Superior temporal gyrus (tissue), 1 donor: ENCODE measurements around the gene FHIT.

Source experiments
- DNase-seq: peaks from one replicate; pipeline ENCODE4 v3.0.0-alpha.2; 2016; ENCODE audit errors: extremely low spot score

The FHIT gene

DNA sequence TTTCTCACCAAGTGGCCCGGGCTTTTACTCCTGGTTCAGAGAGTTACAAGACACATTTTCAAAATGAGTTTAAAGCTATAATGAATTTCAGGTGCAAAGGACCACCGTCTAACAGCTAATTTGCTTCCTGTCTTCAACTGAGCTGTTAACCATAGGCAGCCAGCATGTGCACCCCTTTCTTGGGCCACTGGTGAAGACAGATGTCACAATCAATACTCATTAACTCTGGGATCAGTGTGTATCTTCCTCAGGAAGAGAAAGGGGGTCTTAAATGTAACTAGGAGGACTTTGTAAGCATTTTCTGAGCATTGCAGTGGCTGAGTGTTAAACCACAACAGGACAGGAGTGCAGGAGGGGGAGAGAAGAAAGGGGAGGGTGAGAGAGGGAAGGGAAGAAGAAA lies 1450.8 kb downstream of the FHIT start:
- DNase-seq, result no peak

DNA sequence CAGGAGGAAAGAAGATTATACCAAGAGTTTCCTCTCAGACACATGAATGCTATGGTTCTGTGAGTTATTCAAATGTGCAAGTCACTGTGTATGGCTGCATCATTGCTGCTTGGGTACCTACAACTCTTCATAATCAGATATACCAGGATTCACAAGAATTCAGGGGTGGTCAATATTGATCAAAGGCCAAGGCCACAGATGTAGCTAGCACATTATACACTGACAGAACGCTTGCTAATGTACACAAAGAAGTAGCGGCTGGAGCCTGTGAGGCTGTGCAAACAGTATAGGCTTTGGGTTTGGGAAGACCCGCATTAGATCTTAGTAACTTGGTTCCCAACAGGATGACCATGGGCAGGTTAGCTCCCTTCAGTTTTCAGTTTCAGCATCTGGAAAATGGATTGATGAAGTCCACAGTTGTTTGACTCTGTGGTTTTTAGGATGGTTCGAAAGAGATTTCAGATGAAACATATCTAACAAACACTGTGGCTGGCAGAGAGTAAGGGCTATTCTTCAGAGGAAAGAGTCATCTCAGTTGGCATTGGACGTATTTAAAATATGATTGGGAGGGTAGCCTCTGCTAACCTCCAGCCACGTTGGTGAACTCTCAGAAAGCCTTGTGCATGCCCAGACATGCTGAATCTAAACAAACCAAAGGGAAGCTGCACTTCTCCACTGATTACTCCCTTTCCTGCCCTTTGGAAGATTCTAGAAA lies 1452.7 kb downstream of the FHIT start:
- DNase-seq, result no peak

DNA sequence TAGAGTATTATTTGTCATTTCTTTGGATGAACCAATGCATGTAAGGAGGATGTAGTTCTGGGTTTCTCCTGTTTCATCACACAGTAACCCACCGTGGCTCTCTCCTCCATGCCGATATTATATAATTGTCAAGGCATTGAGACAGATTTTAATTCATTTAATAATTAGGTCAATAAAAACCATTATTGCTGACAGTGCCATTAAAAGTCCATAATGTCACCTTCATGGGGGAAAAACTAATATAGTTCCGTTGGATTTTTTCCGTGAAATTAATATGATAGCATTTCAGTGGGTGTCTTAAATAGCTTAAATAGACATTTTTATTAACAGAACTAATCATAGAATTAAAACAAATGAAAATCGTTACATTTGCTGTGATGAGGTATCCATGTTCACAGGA lies 1453.7 kb downstream of the FHIT start:
- no peak for DNase-seq

DNA sequence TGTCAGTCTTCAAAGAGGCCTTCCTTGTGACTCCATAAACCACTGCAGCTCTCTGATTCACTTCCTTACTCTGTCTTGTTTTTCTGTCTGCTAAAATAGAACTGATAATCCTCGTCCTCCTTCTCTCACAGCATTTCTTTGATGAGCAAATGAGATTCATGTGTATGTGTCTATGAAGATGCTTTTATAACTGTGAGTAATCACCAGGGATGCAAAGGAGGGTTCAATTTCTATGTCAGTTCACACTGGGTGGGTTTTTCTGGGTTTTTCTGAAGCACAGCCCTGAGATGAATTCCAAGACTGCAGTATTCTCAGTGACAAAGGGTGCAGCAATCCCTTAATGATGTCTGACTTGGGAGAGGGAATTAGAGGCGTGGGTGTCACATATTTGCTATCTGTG lies 1454.8 kb downstream of the FHIT start:
- DNase-seq, result no peak

DNA sequence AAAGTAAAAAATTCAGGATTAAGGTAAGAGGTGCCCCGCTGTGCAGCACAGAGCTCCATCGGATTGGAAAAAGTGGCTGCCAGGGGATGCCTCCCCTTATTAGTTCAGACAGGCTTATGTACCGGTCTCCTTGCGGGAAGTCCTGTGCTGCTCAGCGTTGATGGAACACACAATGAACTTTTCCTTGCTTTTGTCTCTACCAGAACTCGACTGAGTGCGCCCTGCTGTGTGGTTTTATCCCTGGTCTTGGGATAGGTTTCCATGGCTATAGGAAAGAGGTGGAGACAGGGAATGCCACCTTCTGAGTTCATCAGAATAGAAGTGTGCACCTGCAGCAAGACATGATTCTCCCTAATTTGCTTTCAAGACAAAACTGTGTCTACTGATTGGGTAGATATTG lies 1455.5 kb downstream of the FHIT start:
- DNase-seq, result no peak

DNA sequence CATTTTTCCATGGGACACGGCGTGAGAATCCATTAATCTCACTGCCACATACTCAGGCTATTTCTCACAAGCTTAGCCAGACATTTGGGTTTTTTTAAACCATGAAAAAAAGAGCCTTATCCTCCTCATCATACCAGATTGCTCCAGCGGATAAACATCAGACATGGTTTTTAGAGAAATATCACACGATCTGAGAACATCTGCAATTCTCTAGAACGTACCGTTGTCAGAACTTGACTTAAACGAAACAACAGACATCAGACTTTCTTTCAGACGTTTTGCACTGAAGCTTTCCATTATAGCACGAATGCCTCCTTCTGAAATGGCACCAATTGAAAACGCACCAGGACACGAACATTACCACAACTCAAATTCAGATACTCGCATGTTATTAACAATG lies 1457.3 kb downstream of the FHIT start:
- no peak for DNase-seq

DNA sequence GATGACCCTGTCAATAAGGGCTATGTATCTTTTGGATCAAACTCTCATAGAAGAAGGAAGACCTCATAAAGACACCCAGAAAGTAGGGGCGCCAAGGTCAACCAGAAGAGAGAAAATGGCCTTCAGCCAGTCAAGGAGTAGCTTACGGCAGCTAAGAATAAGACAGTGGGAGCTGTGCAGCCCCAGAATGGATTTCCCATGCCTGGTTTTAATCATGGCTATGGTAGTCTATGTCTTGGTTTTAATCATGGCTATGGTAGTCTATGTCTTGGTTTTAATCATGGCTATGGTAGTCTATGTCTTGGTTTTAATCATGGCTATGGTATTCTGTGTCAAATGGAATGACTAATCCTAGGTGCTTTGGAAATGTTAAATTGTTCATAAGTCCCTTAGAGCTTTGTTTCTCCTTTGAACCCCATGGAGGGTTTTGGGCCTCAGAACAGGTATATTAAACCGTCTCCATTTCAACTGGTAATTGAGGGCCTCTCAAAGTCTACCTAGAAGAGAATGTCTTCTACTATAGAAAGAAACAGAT lies 1459.4 kb downstream of the FHIT start:
- no peak for DNase-seq

DNA sequence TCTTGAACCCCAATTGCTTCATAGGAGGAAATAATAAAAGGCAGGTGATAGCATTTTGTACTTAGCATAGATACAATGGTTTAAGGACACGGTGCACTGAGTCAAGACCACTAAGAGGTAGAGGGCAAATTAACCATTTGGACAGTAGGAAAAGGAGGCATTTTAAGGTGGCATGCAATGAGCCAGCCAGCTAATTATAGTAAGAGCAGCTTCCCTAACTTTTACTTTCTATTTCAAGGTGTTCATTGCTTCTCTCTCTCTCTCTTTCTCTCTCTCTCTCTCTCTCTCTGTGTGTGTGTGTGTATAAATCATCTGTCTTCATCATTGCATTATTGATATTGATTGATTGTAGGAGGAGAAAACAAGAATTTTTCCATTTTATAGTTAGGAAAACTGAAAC lies 1461.0 kb downstream of the FHIT start:
- DNase-seq, result no peak

DNA sequence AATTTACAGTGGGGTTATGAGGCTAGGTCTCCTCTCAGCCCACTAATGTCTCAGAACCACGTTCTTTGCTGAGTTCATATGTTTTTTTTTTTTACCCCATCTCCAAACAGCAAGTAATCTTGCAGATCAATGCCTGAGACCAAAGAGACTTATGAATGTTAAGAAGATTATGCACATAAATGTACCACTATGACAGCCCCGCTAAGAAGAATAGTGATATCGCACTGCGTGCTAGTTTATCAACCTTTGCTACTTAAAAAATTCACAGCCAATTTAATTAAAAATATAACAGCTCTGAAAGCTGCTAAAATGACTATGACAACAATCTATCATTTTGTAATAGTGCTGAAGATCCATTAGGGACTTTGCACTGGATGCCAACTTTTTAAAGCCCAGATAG lies 1462.5 kb downstream of the FHIT start:
- no peak for DNase-seq

DNA sequence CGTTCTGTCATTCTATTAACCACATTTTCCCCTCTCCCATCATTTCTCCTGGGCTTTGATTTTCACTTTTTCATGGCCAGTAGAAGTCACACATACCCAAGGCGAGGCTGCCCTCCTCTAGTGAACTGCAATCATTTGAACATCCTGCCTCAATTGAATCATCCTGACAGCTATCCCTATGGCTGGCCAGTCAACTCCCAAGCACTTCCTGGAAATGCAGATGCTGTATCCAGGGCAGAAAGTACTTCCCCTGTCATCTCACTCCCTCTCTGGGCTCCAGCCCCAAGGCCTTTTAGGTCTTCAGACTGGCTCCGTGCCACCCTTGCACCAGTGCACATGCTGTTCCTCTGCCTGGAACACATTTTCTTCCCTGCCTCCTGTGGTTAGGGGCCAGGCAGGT lies 1463.1 kb downstream of the FHIT start:
- DNase-seq, result no peak

DNA sequence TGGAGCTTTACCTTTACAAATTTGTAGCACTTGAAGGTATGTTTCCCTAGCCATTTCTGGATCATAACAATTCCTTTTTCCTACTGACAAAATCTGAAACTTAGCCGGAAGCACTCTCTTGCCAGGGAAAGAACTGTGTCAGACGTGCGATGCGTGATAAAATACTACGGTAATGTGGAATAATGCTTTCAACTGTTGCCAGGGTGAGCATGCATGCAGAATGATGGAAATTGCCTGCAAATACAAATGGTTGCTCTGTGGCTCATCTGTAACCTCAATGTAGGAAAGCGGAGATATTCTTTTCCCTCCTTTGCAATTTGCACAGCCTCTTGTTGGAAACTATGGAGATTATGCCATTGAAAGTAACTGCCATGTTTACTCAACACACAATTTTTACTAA lies 1464.9 kb downstream of the FHIT start:
- DNase-seq, result no peak

DNA sequence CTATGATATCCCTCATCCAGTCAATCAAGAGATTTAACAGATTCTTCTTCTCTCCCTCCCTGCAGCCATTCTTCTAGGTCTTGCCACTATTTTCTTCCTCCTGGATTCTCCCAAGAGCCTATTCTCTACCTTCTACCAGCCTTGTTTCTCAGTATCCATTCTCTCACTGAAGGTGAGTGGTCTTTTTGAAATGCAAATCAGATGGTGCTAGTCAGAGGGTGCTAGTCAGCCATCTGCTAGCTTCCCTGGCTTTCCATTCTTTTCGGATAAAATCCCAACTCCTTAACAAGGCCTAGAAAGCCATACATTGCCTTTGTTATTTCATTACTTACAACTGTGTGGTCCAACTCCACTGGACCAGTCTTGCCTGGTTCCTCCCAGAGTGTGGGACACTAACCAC lies 1467.1 kb downstream of the FHIT start:
- DNase-seq, result no peak

DNA sequence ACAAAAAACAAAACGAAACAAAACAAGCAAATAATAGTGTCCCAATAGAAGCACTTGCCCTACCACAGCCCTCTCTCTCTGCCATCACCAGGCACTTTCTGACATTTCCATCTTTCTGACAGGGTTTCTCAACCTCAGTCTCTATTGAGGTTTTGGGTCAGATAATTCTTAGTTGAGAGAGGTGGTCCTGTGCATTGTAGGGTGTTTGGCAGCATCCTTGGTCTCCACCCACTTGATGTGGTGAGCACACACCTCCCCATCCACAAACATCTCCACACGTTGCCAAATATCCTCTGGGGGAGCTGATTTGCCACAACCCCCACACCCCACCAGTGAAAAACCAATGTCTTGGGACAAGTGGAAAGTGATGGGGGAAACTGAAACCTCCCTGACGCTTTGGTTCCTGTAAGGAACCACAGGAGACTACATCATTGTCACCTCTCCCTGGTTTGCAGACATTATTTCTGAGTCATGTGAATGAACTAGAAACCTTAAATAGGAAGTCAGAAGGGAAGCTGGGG lies 1467.7 kb downstream of the FHIT start:
- no peak for DNase-seq

DNA sequence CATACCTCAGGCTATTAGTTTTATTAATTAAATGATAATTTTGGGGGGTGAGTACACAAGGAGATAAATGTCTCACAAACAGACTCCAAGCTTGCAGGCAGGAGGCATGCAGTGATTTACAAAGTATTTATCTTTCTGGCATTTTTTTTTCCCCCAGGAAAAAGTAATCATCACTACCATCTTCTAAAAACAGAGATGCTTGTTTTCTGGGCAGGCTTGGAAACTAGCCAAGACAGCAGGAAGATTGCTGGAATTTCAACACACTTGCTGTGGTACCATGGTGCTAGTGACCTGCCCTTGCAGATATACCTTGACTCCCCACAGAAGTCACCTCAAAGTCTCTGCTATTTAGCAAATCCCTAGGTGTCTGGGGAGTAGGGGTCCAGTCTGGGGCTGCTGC lies 1468.6 kb downstream of the FHIT start:
- no peak for DNase-seq

DNA sequence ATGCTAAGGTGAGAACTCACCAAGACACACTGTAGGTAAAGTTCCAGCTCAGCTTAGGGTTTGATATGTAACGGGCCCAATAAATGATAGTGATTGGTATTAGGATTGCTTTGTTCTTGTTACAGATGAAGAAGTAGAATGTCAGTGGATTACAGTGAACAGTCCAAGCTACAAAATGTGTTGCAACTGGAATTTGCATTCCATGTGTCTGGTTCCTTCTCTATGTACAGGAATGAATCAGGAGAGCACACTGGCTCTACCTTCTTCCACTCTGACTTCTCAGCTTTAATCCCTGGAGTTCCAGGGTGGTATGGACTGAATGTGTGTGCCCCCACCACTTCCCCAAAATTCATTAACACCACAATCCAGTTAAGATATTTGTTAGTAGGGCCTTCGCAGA lies 1471.0 kb downstream of the FHIT start:
- DNase-seq, result no peak

DNA sequence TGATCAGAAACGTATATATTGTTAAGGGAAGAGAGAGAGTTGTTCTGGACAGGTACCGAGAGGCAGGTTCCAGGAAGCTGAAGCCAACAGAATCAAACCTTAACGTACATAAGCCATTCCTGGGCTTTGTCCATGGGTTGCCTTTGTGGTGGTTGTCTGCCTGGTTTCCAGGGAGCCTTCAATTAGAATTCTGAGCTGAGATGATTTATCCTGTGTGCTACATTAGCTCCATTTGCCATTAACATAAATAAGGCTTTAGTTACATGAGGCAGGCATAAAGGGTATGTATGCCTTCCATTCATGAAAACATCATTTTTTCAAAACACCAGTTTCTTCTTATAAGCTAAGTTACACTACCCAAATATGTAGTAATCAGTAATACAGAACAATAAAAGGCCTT lies 1472.0 kb downstream of the FHIT start:
- DNase-seq, result no peak

DNA sequence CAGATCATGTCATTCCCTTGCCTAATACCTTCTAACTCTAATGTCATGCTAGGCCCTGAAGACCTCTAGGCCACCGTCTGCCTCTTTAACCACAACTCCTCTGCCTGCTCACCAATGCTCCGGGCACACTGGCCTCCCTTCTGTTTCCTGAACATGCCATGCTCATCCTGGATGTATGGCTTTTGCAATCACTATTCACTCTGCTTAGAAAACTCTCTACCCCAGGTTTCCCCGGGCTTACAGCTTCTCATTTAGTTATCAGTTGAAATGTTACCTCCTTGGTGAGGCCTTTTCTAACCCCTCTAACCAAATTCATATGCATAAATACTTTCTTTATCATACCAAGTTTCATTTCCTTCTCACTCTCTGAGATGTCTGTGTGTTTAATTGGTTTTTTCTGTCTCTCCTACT lies 1473.6 kb downstream of the FHIT start:
- no peak for DNase-seq

DNA sequence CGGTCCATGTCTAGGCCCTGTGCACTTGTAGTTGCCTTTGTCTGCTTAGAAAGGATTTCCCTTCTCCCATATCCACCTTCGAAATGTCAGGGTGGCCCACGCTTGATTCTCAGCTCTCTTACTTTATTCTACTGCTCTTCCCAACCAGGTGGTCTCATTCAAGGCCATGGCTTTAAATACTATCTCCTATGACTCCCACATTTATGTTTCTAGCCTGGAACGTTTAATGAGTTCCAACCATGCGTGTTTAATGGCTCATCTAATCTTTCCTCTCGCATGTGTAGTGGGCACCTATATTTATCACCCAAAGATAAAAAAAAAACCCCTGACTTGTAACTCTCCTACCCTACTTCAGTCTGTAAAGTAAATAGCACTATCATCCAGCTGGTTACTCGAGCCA lies 1474.2 kb downstream of the FHIT start:
- DNase-seq, result no peak

DNA sequence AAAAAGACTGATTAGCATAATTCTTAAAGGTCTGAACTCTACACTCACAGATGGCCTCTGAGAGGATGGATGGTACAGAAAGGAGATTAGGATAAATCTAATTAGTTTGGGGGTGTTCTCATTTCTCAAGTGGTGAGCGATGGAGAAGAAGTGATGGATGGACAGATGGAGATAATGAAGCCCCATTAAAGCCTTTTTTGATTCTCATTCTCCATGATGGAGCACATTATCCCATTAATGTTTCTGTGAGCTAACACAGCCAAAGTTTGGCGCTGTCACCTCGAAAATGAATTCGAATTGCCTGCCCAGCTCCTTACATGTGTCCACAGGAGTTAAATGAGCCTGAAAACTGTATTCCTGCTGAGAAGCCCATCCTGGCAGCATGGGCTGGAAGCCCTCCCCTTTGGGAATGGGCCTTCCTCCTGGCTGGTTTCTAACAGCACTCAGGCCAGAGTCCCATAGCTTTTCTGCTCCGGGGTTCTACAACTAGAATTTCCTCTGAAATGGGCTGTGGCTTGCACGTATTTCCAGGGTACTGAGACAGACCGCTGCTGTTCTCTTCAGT lies 1475.4 kb downstream of the FHIT start:
- DNase-seq, result no peak

DNA sequence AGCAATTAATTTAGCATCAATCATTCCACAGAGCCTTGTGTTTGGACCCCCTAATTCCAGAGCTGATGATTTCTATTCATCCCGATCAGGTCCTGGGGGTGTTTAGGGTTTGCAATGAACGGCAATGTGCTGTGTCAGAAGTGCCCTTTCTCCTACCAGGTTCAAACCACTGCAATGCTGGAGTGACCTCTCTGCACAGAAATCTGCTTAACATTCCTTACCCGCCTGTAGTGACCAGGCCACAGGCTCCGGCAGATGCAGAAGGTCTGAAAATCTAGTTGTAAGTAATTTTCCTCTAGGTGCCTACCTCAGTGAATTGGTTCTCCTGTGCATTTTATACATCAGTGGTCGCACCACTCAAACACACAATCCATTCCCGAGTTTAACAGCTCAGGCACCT lies 1476.1 kb downstream of the FHIT start:
- no peak for DNase-seq

DNA sequence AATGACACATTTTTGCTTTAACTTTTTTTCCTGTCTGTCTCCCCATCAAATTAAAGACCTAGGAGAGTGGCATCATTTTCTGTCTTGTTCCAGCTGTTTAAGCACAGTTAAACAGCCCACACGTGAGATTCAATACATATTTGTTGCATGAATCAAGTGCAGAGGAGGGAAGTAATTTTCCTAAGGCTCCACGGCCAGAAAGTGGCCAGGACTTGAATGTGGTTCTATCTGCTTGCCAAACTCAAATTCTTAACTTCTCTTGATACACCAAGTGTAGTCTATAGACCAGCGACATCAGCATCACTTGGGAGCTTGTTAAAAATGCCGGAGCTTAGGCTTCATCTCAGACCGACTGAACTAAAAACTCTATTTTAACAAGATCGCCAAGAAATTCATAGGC lies 1476.6 kb downstream of the FHIT start:
- no peak for DNase-seq

DNA sequence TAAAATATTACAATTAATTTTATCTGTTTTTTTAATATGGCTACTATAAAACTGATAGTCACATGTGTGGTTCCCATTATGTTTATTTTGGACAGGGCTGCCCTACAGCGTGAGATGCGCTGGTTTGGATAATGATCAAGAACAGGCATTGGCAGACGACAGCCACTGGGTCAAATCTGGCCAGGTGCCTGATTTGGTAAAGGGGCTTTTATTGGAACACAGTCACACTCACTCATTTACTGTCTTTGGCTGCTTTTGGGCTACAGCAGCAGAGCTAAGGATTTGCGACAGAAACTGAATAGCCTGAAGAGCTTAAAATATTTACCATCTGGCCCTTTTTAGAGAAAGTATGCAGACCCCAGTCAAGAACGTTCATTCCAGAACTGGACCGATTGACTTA lies 1477.3 kb downstream of the FHIT start:
- no peak for DNase-seq
